ENCODE results near the gene TLE2. TPM values are rescaled to one million over a fixed set of nuclear protein-coding genes. Genes with fewer than 3 reads are reported as not detected.

The TLE2 gene
- total RNA-seq, 2 donors from 2014 or later = 34.5 to 45.2 TPM

DNA sequence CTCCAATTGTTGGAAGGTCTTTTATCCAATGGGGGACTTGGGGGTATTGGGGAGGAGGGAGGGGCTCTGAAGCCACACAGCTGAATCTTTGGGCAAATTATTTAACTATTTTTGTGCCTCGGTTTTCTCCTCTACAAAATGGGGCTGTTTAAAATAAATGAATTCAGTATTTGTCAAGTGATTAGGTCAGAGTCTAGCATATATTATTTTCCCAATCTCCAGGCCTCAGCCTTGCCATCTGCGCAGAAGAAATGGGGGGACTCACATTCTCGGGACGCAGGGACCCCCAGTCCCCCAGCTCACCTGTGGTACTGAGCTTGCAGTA is 31.7 kb upstream of the TLE2 start:
- Histone ChIP-seq H3K4me3 (peak overlapping the region; percentile 31 to 98), H3K27me3 (no peaks in the 10 kb centered on the region), H3K27ac (peak overlapping the region; percentile 90 to 98 (median 96)), H3K4me1 (peaks cover 77% of the 10 kb centered on the region), H3K36me3 (replicated peaks in 1 of 2; ENCODE audit: insufficient read depth in 1 of 2, low read depth in 2 of 2) (peaks cover 0 to 3% of the 10 kb centered on the region in 2 donors), H3K9me3 (no peaks in the 10 kb centered on the region)
- no peak for TF ChIP-seq POLR2A (IDR thresholded peaks at IDR 0.05)
- TF ChIP-seq, protein P1, sequence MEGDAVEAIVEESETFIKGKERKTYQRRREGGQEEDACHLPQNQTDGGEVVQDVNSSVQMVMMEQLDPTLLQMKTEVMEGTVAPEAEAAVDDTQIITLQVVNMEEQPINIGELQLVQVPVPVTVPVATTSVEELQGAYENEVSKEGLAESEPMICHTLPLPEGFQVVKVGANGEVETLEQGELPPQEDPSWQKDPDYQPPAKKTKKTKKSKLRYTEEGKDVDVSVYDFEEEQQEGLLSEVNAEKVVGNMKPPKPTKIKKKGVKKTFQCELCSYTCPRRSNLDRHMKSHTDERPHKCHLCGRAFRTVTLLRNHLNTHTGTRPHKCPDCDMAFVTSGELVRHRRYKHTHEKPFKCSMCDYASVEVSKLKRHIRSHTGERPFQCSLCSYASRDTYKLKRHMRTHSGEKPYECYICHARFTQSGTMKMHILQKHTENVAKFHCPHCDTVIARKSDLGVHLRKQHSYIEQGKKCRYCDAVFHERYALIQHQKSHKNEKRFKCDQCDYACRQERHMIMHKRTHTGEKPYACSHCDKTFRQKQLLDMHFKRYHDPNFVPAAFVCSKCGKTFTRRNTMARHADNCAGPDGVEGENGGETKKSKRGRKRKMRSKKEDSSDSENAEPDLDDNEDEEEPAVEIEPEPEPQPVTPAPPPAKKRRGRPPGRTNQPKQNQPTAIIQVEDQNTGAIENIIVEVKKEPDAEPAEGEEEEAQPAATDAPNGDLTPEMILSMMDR (IDR thresholded peaks at IDR 0.05) = no peak
- ATAC-seq = no peak
- intact Hi-C loops (cut with DNase I) = no loop called here
- 8 to 11% methylated on average over 4 of the region's 4 CpGs for WGBS, 2 donors
- no peak for DNase-seq

DNA sequence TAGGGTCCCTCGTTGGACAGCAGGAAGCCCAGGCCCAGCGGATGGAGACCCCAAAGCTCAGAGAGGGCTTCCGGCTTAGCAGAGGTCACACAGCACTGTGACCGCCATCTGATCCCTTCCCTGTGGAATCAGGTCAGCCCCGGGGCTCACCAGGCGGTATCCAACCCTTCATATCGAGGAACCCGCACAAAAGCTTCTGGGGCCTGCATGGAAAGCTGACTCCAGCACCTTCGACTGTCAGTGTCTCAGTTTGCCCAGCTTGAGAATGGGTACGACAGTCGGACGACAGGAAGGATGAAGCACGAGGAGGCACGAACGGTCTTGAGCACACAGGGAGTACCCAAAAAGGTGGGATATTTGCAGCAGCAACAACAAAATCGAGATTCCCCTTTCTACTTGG is 30.6 kb upstream of the TLE2 start:
- WGBS, 2 donors = 80 to 92% methylated on average over 12 to 16 of the region's 16 CpGs
- ATAC-seq (no peak), DNase-seq (no peak)
- no peak overlapping the region for H3K4me3 ChIP-seq
- H3K36me3 ChIP-seq (replicated peaks in 1 of 2; ENCODE audit: insufficient read depth in 1 of 2, low read depth in 2 of 2) = peaks cover 5 to 7% of the 10 kb centered on the region in 2 donors
- H3K27ac ChIP-seq = peak overlapping the region in 3 of 4 donors; percentile 7 to 95 (median 30)
- no peaks in the 10 kb centered on the region for H3K27me3 ChIP-seq
- TF ChIP-seq, protein P1 (IDR thresholded peaks at IDR 0.05) = no peak
- TF ChIP-seq POLR2A (IDR thresholded peaks at IDR 0.05) = no peak
- H3K9me3 ChIP-seq = no peaks in the 10 kb centered on the region
- intact Hi-C loops (cut with DNase I) = no loop called here
- H3K4me1 ChIP-seq = peaks cover 77% of the 10 kb centered on the region

DNA sequence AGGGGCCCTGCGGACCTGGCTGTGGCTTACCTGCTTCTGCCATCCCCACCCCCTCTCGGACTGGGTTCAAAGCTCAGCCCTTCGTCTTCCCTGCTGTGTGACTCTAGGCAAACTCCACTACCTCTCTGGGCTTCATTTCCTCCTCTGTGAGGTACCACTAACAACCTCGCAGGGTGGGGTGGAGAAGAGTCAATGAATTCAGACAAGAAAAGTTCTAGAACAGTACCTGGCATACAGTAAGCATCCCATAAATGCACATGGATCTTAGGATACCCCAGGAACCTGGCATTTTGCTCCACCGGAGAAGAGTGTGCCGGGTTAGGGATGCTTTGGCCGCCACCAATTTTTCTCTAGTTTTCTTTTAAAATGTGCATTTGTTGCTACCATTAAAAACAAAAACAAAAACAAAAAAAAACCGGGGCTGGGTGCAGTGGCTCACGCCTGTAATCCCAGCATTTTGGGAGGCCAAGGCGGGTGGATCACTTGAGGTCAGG is 29.8 kb upstream of the TLE2 start:
- ATAC-seq (no peak), DNase-seq (no peak)
- TF ChIP-seq, protein P1 (IDR thresholded peaks at IDR 0.05) = no peak
- no peak for TF ChIP-seq POLR2A (IDR thresholded peaks at IDR 0.05)
- Histone ChIP-seq H3K9me3 (no peaks in the 10 kb centered on the region), H3K27ac (peak overlapping the region; percentile 70 to 95 (median 82)), H3K4me1 (peaks cover 80% of the 10 kb centered on the region), H3K4me3 (no peak overlapping the region), H3K36me3 (replicated peaks in 1 of 2; ENCODE audit: insufficient read depth in 1 of 2, low read depth in 2 of 2) (peaks cover 7% of the 10 kb centered on the region in 2 donors), H3K27me3 (no peaks in the 10 kb centered on the region)
- intact Hi-C loops (cut with DNase I) = no loop called here
- 75 to 83% methylated on average over 10 of the region's 10 CpGs for WGBS, 2 donors

DNA sequence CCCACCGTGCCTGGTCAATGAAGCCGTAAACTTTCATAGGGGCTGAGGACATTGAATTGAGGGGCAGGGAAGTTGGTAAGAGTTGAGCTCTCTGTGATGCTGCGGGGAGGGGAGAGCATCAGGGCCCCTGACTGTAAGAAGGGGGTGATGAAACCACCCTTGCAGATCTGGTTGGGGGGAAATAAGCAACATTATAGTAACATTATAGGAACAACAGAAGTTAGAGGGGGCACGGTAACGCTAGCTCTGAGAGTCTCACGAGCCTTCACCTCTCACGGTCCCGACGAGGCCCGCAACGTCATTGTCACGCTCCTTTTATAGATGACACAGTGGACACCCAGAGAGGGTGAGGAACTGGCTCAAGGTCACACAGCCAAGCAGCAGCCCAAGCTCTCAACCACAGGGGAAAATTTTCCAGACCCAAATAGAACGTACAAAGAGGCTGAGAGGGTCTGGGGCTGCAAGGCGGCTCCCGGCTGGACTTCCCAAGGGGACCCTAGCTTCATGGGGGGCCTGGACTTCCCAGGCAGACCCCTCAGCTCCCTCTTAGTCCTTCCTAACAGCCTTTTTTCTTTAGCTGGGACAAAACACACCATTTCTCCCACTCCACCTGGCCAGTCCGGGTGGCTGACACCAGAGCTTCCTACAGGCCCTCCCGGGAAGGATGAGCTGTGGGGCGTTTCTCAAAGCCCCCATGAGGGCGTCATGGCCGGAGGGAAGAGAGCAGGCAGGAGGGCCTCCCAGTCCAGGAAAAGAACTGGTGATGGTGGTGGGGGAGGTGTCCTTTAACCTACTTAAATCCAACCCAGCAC is 29.1 kb upstream of the TLE2 start:
- H3K36me3 ChIP-seq (replicated peaks in 1 of 2; ENCODE audit: insufficient read depth in 1 of 2, low read depth in 2 of 2) = peaks cover 7 to 8% of the 10 kb centered on the region in 2 donors
- TF ChIP-seq, protein P1 (IDR thresholded peaks at IDR 0.05) = no peak
- TF ChIP-seq POLR2A (IDR thresholded peaks at IDR 0.05) = no peak

More for the DNA sequence above, 29.1 kb upstream of the TLE2 start:
- H3K9me3 ChIP-seq = no peaks in the 10 kb centered on the region
- 47 to 52% methylated on average over 14 to 20 of the region's 20 CpGs for WGBS, 2 donors
- ATAC-seq (no peak), DNase-seq (no peak)
- H3K4me1 ChIP-seq = peaks cover 77% of the 10 kb centered on the region
- no peak overlapping the region for H3K4me3 ChIP-seq
- H3K27me3 ChIP-seq = no peaks in the 10 kb centered on the region
- intact Hi-C loops (cut with DNase I) = no loop called here
- peak overlapping the region; percentile 70 to 95 (median 82) for H3K27ac ChIP-seq
